GM18907 (cell line): Measurements from ENCODE around the gene CHCHD10.

ENCODE experiments used
- ATAC-seq: cut with Tn5 transposase; IDR thresholded peaks from one replicate; pipeline ENCODE4 v1.9.1; 2021; ENCODE audit warnings: mild to moderate bottlenecking, moderate library complexity; ENCODE audit not compliant: unreplicated experiment

CHCHD10 gene

DNA sequence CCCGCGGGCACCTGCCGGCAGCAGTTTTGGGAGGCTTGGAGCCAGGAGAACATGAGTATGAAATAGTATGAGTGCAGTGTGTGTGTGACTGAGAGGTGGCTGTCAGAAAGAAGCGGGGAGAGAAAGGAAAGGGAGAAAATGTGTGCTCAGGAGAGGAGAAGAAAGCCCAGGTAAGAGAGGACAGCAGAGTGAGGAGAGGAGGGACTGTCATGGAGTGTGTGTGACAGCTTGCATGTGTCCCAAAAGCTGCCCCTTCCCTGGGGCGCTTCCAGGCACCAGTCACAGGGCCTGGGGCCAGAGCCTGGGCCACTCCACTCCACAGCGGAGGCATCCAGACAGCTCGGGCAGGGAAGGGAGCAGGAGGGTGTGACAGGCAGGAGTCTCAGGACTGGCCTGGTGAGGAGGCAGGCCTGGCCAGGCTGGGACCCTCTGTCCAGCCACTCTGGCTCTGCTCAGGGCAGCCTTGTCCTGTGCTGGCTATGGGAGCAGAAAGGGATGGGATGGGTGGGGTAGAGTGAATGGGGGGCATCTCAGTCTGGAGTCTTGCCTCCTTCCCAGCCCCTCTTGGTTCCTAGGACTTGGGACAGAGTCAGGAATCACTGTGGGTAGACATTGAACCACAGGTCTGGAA is 5.8 kb upstream of the CHCHD10 start:
- ATAC-seq, result no peak

DNA sequence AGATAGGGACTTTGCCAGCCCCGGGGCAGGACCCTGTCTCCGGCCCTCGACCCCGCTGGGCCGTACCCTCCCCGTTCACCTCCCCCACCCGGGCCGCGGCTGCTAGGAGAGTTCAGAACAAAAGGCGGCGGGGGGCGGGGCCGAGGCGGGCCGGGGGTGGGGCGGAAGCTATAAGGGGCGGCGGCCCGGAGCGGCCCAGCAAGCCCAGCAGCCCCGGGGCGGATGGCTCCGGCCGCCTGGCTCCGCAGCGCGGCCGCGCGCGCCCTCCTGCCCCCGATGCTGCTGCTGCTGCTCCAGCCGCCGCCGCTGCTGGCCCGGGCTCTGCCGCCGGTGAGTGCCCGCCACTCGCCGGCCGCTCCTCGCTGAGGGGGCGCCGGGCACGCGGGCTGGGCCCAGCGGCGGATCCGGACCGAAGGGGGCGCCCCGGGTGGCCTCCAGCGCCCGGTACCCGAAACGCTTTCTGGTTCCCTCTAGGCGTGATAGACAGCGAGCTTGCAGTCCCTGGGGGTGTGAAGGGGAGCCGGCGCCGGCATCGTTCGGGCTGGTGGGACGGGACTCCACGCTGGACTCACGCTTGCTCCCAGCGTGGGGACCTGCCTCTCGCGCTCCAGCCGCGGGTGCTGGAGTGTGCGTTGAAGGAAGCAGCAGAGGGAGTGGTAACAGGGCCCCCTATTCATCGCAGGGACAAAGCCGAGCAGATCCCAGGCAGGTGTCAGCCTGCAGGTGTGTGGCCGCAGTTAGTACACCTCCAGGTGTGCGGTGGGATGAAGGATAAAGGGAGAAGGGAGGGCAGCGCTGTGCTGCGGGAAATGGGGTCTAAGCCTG is 5.1 kb upstream of the CHCHD10 start, which contains the start of gene MMP11:
Gene MMP11 (plus strand): TSS at position 201 of the 825 bp plus-strand sequence. CDS start 22 bp downstream, at position 223.
- no peak for ATAC-seq

DNA sequence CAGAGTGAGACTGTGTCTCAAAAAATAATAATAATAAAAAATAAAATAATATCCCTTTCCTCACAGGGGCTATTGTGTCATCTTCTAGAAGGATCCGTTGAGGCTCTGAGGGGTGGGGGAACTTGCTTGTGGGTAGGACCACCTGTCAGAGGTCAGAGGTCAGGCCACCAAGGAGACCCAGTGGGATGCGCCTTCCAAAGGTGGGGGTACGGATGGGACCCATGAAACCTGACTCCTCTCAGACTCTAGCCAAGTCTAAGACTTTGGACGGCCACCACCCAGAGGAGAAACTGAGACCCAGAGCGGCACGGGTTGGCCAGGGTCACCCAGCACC is 4.5 kb upstream of the CHCHD10 start:
- no peak for ATAC-seq

DNA sequence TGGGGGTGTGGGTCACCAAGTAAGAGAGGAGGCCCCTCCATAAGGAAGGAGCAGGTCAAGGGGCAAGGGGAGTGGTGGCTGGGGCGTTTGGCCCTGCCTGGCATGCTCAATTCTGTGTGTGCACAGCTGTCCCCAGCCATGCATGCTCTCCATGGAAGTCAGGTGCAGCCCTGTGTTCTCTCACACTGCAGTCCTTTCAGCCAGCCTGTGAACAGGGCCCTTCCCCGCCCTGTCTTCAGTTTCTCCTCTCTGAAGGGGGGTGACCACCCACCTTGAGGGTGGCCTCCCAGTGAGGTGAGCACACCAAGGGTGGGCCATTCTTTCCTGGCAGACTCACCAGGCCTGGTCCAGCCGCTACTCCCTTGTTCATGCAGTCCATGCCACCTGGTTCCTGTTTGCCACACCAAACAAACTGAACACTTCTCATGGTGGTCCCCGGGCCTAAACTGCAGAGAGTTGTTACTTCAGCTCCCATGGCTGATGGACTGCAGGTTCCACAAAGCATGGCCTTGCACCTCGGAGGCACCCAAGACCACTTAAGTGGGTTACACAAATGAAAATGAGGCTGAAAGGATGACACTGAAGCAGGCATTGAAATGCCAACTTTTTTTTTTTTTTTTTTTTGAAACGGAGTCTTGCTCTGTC is 1.7 kb upstream of the CHCHD10 start:
- ATAC-seq, result no peak

DNA sequence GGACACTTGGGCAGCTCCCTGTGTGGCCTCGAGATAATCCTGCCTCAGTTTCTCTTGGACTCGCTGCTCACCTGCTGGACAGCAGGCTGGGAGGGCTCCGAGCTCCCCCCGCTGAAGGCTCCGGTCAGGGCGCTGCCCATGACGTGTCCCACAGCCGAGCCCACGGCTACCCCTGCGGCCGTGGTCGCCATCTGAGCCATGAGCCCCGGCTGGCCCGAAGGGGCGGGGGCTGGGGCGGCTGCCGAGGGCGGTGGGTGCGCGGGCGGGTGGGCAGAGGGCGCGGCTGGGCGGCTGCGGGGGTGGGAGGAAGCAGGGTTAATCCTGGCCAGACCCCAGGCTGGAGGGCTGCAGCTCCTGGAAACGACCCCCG is 484 bp downstream of the CHCHD10 start:
- ATAC-seq, result no peak

DNA sequence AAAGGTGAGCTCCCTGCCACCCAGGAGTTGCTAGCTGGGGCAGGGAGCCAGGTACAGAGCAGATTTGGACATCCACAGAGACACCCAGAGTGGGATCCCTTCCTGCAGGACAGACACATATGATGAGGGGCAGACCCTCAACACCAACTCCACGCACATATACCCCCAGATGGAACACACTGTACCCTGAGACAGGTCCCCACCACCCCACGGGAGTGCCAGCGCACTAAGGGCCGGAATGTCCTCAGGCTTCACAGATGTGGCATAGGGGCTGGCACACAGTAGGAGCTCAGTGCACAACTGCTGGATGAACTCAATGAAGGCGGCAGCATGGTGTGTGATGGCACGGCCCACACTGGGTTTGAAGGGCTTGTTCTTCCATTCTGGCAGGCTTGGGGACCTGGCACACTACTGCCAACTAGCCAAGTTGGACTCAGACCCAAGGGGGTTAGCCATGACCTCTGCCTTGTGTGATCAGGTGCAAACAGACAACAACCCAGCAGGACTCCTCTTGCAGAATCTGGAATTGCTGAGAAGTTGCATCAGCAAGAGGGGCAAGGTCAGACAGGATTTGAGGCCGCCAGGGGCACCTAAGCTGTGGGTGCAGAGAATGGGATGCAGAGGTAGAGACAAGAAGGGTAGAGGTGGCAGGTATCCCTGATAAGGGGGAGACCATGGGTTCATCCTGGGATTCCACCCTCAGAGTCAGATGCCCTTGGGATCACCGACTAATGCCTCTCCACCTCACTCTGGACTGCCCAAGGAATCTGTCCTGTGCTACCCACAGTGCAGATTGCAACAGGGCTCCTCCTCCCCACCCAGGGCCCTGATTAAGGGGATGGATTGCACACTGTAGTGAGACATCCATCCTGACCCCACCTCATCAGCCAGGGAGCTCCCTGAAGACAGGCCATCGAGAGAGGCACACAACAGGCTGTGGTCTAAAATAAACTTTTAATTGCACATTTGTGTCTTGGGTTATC is 2.6 kb downstream of the CHCHD10 start:
- no peak for ATAC-seq

DNA sequence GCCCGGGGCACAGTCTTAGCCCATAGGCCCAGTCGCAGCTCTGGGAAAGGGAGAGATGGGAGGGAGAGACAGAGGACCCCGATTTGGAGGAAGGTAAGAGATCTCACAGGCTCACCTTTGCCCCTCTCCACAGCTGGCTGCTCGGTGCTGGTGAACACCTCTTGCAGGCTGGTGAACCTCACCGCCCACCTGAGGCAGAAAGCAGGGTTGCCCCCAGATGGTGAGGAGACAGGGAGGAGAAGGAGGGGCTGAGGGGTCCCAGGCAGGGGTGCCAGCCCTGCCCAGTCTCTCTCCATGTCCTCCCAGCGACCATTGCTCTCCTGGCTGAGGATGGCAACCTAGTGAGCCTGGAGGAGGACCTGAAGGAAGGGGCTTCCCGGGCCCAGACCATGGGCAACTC is 3.8 kb downstream of the CHCHD10 start:
- no peak for ATAC-seq

DNA sequence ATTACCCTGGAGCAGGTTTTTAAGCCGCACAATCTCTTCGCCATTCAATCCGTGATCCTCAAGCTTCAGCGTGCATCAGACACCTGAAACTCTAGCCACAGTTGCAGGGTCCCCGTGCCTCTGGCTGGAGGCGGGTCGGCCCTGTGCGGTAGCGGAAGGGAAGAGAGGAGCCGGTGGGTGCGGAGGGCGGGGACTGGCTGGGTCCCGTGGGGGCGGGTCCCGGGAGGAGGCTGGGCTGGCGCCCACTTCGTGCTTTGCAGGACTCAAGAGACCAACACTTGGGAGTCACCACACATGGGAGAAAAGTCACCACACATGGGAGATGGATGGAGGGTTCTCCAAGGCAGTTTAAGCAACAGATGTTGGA is 4.2 kb downstream of the CHCHD10 start:
- no peak for ATAC-seq

DNA sequence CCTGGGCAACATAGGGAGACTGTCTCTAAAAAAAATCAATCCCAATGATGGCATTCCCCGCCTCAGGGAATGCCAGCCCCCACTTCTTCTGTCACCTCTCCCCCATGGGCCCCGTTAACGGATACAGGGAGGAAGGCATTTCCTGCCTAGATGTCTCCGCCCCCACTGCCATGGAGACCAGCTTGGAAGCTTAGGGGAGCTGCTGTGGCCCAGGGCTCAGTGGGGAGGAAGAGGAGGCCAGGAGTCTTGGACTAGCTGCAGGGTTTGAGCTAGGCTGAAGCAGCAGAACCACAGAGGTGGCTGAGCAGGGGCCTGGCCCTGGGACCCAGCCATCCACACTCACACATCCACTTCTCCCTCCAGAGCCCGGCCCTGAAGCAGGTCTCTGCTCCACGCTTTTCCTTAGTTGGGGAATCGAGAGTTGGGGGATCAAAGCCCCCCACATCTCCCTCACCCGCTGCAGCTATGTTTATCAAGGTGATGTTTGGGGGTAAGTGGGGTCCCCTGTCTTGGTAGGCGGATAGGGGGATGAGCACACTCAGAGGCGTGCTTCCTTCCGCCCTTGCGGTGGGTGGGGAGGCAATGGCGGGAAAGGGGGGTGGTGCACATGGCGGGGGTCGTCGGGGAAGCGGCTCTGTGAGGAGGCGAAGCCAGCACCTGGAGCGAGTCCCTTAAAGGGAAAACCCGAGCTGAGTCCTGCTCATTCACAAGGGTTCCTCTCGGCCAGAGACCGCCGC is 4.8 kb downstream of the CHCHD10 start, which contains the start of gene C22orf15:
Gene C22orf15 (plus strand): TSS at position 149 of the 737 bp plus-strand sequence. CDS start 317 bp downstream, at position 466.
- no peak for ATAC-seq

DNA sequence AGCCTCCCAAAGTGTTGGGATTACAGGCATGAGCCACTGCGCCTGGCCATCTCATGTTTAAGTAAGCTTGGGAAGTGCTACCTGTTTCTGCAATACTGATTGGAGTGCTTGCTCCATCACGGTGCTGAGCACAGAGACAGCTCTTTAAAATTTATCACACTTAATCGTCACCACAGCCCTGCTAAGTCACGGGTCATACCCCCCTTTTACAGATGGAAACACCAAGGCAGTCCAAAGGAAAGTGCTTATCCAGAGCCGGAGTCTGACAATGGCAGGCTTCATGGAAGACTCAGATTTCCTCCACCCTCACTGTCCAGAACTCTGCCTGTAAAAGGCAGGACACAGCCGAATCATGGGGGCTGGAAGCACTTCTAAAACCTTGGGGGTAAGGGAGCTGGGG is 7.7 kb downstream of the CHCHD10 start:
- no peak for ATAC-seq

DNA sequence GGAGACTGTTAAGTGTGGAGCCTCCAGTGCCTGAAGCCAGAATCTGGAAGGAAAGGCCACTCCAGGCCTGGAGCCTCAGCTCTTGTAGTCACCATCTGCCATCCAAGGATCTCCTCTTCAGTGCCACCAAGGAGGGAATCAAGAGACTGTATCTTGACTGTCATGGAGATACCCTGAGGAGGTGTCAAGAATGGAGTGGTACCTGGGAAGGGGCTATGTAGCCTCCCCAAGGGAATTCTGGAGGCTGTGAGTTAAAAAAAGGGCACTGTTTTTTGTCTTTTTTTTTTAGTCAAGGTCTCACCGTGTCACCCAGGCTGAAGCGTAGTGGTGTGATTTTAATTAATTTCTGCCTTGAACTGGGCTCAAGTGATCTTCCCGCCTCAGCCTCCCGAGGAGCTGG is 8.2 kb downstream of the CHCHD10 start:
- ATAC-seq, result no peak

DNA sequence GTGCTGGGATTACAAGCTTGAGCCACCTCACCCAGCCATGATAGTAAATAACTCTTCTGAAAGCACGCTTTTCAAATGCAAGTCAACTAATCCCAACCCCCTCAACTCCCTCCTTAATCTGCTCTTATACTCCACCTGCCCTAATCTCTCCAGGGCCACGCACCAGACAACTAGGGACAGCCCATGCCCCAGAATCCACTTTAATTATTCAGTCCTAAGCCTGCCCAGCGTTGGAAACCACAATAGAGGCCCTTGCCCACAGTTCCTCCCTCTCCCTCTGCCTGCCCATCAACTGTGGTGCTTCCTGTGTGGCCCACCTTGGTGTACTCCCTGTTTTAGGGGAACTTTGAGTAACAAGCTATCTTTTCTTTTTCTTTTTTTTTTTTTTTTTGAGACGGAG is 10.9 kb downstream of the CHCHD10 start:
- ATAC-seq, result no peak

DNA sequence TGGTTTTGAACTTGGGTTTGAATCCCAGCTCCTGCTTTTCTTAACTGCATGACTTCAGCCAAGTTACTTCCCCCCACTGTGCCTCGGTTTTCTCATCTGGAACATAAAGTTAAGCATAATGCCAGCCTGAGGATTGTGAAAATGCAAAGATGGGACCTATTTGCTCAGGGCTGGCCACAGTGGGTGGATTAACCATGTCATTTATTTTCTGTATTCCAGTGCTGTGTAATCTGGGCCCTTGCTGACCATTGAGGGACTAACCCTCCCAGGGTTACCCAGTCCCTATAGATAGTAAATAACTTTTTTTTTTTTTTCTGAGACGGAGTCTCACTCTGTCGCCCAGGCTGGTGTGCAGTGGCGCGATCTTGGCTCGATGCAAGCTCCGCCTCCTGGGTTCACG is 12.1 kb downstream of the CHCHD10 start:
- no peak for ATAC-seq

DNA sequence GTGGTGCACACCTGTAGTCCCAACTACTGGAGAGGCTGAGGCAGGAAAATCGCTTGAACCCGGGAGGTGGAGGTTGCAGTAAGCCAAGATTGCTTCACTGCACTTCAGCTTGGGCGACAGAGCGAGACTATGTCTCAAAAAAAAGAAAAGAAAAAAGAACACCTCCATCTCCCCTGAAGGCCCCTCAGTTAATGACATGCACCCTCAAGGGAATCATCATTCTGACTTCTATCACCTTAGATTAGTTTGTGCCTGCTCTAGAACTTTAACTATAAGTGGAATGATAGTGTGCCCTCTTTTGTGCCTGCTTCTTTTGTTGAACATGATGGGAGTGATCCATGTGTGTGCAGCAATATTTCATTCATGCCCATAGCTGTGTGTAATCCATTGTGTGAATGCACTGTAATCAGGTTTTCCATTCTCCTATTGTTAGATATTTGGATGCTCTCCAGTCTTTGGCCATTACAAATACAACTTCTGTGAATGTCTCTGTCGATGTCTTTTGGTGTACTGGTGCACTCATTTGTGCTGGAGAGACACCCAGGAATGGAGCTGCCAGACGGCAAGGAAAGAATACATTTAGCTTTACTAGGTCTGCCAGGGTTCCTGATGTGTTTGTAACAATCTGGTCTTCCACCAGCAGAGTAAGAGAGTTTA is 12.7 kb downstream of the CHCHD10 start:
- ATAC-seq, result no peak

DNA sequence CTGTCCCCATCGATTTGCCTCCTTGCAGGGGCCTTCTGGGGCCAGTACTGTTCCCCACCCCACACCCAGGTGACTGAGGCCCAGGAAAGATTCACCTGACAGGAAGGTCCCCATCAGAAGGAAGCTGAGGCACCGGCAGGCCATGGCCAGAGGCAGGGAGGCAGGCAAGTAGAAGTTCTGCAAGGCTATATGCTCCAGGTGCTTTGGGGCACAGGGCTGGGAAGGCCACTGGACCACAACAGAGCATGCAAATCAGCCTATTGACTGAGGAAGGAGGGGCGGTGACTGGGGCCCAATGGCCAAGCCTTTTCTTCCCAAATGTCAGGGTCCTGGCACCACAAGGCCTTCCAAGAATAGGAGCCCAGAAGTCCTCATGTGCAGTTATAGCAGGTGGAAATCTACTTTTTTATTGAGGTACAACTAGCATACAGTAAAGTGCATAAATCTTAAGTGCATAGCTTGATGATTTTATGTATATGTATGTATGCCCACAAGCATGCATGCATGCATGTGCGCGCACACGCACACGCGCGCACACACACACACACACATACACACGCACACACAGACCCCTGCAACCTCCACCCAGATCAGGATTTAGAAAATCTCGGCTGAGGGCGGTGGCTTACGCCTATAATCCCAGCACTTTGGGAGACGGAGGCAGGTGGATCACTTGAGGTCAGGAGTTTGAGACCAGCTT is 13.4 kb downstream of the CHCHD10 start, which contains the start of gene VPREB3:
Gene VPREB3 (minus strand): TSS at position 206 of the 700 bp plus-strand sequence. CDS start 62 bp downstream, at position 144.
- ATAC-seq, result no peak

DNA sequence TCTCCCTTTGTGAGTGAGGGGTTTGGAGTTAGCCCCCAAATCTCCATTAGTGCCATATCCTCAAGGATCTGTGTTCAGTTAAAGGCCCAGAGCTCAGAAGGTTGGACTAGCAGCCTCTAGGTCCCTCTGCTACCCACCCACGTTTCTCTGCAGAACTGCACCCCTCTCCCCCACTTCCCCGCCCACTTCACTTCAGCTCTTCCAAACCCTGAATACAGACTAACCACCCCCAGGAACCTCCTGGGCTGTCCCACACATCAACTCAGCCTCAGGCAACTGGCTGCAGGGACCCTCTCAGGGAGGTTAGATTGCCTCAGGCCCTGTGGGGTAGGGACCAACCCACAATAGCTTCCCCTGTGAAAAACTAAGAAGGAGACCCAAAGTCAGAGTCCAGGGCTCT is 14.4 kb downstream of the CHCHD10 start:
- ATAC-seq, result no peak

DNA sequence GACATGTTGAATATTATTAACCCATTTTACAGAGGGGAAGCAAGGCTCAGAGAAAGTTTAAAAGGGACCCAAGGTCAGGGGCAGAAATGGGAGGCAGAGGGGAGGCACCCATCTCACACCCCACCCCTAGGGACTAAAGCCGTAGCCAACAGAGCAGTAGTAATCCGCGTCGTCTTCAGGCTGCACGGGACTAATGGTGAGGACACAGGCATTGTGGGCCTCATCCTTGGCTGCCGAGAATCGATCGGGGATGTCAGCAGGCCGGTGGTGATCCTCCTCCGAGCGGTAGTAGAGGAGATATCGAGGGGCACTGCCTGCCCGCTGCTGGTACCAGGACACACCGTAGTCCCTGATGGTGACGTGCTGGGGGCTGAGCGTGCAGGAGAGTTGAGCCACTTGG is 15.0 kb downstream of the CHCHD10 start:
- no peak for ATAC-seq

DNA sequence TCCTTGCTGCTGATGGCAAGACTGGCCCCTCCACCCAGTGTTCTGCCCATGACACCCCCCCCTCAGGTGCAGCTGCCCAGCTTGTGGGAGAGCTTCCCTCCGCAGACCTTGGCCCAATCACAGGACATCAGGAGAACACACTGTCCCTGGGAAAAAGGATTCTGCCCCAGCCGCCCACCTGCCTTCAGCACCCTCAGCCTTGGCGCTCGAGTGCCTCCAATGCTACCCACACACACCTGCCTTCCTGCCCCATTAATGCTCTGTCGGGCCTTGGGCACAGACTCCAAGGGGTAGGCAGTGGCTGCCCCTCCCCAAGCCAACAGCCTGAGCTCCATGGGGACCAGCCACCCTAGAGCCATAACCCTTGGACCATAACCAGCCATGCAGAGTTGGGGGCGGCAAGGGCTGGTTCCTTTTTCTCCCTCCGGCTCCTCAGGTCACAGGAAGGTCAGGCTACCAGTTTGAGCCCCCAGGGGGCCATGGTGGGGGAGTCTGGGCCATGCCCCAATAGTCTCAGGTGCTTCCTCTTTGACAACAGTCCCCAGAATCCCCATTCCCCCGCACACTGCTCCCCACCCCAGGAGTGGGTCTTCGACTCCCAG is 15.6 kb downstream of the CHCHD10 start:
- ATAC-seq, result no peak
